Muscle layer of duodenum (tissue), 2 donors: Measurements from ENCODE around the gene BICD1.
A peak's percentile ranks its signal among the peaks of the same experiment; 100 is the strongest.

Experiments
- H3K27ac ChIP-seq: one replicate; pipeline ENCODE4 v1.7.0; 2013; ENCODE audit warnings: mild to moderate bottlenecking, low read length
- H3K27me3 ChIP-seq: one replicate; pipeline ENCODE4 v1.7.0; 2013; ENCODE audit warnings: low read depth, mild to moderate bottlenecking, control low read depth, low read length
- H3K36me3 ChIP-seq, 2 donors: one replicate each; pipeline ENCODE4 v1.7.0; 2013; ENCODE audit warnings: low read length in 2 of 2, control low read depth in 1 of 2, mild to moderate bottlenecking in 1 of 2; ENCODE audit not compliant: insufficient read depth in 2 of 2, control insufficient read depth in 1 of 2
- H3K4me1 ChIP-seq, 2 donors: one replicate each; pipeline ENCODE4 v1.7.0; 2013; ENCODE audit warnings: low read length in 2 of 2, mild to moderate bottlenecking in 2 of 2, control low read depth in 1 of 2, moderate library complexity in 1 of 2; ENCODE audit not compliant: insufficient read depth in 2 of 2, control insufficient read depth in 1 of 2
- H3K4me3 ChIP-seq, 2 donors: one replicate each; pipeline ENCODE4 v1.7.0; 2013; ENCODE audit warnings: low read length in 2 of 2, low read depth in 1 of 2, mild to moderate bottlenecking in 1 of 2
- H3K9me3 ChIP-seq, 2 donors: one replicate each; pipeline ENCODE4 v1.7.0; 2013; ENCODE audit warnings: low read length in 2 of 2, control low read depth in 1 of 2, mild to moderate bottlenecking in 1 of 2; ENCODE audit not compliant: control insufficient read depth in 1 of 2
- donor health status: healthy.

The BICD1 gene

DNA sequence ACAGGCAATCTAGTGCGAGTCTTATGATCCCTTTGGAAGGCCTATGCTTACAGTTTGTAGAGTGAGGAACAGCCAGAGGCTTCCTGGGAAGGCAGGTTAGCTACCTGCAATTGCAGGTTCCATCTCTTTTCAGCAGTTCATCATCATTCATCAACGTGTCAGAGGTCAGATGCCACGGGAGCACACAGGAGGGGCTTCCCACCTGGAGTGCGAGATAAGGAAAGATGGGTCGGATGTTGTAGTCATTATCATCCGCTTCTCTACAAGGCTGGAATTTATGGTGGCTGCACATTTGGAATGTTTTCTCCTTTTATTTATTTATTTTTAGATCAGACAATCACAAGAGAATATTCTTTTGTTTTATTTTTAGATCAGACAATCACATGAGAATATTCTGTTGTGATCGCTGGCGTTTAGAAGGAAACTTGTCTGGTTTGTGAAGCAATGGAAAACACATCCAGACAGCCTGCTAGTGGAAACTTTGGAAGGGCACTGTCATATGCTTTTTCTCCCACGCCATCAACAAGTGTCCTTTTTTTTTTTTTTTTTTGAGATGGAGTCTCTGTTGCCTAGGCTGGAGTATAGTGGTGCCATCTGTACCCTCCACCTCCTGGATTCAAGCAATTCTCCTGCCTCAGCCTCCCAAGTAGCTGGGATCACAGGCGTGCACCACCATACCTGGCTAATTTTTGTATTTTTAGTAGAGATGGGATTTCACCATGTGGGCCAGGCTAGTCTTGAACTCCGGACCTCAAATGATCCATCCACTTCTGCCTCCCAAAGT, 1.9 kb upstream of the BICD1 start:
- no peaks in the 10 kb centered on the region for H3K9me3 ChIP-seq
- peaks cover 0 to 6% of the 10 kb centered on the region in 2 donors for H3K36me3 ChIP-seq
- H3K4me3 ChIP-seq: no peak overlapping the region
- H3K4me1 ChIP-seq: peaks cover 10 to 12% of the 10 kb centered on the region in 2 donors
- H3K27ac ChIP-seq: no peak overlapping the region
- no peaks in the 10 kb centered on the region for H3K27me3 ChIP-seq

- Histone ChIP-seq H3K4me3 (peak overlapping the region; percentile 48 to 92), H3K36me3 (peaks cover 0 to 6% of the 10 kb centered on the region in 2 donors), H3K9me3 (no peaks in the 10 kb centered on the region), H3K27ac (peak overlapping the region; percentile 18), H3K4me1 (peaks cover 10 to 12% of the 10 kb centered on the region in 2 donors), H3K27me3 (no peaks in the 10 kb centered on the region)
Observed at GRCh38 chr12:32105986-32106516, 596 bp upstream of the BICD1 start.

DNA sequence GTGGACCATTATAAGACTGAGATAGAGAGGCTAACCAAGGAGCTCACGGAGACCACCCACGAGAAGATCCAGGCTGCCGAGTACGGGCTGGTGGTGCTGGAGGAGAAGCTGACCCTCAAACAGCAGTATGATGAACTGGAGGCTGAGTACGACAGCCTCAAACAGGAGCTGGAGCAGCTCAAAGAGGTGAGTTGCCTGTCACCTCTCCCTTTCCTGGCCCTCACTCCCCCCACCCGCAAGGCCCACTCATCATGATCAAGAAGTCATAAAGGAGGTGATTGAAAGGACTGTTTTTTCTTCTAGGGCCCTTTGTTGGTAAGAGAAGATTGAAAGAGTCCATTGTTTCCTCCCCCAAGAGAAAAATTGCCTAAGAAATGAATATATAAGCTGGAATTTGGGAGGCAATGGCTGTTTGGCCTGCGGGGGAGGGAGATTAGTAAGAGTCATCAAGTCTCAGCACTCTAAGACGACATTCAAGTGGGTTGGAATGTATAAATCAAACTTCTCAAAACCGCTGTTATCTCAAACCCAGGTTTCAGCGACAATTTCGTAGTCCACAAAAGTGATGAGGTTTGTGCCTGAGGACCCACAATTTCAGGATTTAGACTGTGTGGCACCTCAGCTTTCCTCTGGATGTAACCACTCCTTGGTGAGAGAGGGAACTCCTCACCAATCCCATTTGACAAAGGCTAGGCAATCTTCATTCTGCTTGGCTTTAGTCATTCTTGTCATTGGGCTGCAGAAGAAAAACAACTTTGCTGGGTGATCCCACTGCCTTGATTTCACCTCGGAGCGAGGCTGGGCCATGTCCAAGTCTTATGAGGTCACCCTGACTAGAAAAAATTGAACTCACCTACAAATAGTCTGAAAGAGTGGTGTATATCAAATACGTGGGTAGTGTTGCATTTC, 966 bp downstream of the BICD1 start:
- H3K36me3 ChIP-seq: peaks cover 0 to 6% of the 10 kb centered on the region in 2 donors
- peaks cover 10 to 12% of the 10 kb centered on the region in 2 donors for H3K4me1 ChIP-seq
- no peaks in the 10 kb centered on the region for H3K9me3 ChIP-seq
- H3K4me3 ChIP-seq: peak overlapping the region; percentile 69 to 92
- peak overlapping the region; percentile 64 for H3K27ac ChIP-seq
- no peaks in the 10 kb centered on the region for H3K27me3 ChIP-seq

DNA sequence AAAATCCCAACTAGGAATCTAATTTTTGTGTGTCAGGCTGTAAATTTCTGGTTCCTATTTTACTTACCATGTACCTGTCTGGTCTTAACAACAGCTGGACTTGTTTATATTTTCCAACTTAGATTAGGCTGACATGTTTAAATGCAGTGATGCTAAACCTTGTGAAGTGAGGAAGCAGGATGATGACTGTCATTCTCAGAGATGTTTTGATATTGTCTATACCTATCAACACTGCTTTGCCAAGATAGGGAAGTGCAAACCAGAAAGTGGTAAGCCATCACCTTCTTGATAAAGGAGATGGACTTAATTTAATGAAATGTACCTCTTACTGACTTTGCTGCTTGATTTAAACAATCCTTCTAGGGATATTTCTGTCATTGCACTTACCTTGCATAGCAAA, 2.1 kb downstream of the BICD1 start:
- Histone ChIP-seq H3K27ac (no peak overlapping the region), H3K9me3 (no peaks in the 10 kb centered on the region), H3K4me1 (peaks cover 10 to 12% of the 10 kb centered on the region in 2 donors), H3K4me3 (peak overlapping the region in 1 of 2 donors; percentile 17), H3K27me3 (no peaks in the 10 kb centered on the region), H3K36me3 (peaks cover 0 to 6% of the 10 kb centered on the region in 2 donors)

- Histone ChIP-seq H3K27me3 (no peaks in the 10 kb centered on the region), H3K4me3 (no peak overlapping the region), H3K9me3 (no peaks in the 10 kb centered on the region), H3K4me1 (peaks cover 10 to 13% of the 10 kb centered on the region in 2 donors), H3K36me3 (peaks cover 0 to 6% of the 10 kb centered on the region in 2 donors), H3K27ac (no peak overlapping the region)
Observed at GRCh38 chr12:32110417-32110816, 3.8 kb downstream of the BICD1 start.

DNA sequence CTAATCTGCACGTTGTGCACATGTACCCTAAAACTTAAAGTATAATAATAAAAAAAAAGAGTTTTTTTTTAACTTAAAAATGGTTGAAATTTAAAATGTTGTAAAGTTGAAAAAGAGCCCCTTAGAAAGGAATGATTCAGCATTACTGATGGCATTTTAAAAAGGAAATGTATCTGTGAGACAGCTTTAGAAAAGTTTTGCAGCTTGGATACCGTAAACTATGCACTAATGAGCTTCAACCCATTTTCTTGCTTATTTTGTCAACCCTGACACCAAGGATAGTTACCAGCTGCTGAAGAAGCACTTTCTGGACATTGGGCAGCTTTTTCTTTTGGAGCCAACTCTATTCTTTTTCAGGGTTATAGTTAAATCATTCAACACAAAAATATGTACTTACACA, 4.3 kb downstream of the BICD1 start:
- no peak overlapping the region for H3K4me3 ChIP-seq
- no peak overlapping the region for H3K27ac ChIP-seq
- H3K4me1 ChIP-seq: peaks cover 16 to 18% of the 10 kb centered on the region in 2 donors
- H3K27me3 ChIP-seq: no peaks in the 10 kb centered on the region
- peaks cover 0 to 6% of the 10 kb centered on the region in 2 donors for H3K36me3 ChIP-seq
- no peaks in the 10 kb centered on the region for H3K9me3 ChIP-seq

DNA sequence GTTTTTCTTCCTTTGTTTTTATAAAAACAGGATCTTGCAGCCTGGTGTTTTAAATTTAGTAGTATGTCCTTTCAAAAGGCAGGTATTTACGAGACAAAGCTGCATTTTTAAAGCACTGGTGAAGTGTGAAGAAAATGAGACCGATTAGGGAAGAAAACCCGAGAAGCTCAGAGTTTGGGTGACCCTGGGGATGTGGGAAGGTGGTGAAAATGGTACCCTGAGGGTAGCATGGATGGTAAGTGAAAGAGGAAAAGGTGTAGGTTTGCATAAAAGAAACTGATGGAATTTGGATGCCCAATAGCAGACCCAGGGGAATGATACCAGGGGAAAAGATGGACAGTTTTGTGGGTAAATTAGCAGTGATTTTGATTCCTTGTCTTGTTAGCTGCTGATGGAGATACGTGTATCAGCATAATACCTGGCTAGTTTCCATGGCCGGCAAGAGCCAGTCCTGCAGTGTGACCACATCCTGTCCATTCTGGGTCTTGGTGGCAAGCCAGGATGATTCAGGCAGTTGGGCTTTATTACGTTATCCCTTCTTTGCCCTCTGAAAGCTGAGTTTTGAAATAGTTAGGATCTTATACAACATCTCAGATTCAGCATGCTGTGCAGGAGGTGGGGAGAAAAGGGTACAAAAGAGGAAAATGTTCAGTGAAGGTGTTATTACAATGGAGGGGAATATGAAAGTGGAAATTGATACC, 8.9 kb downstream of the BICD1 start:
- Histone ChIP-seq H3K36me3 (no peaks in the 10 kb centered on the region), H3K9me3 (no peaks in the 10 kb centered on the region), H3K4me1 (peaks cover 8% of the 10 kb centered on the region in 2 donors), H3K27ac (no peak overlapping the region), H3K4me3 (no peak overlapping the region), H3K27me3 (no peaks in the 10 kb centered on the region)

DNA sequence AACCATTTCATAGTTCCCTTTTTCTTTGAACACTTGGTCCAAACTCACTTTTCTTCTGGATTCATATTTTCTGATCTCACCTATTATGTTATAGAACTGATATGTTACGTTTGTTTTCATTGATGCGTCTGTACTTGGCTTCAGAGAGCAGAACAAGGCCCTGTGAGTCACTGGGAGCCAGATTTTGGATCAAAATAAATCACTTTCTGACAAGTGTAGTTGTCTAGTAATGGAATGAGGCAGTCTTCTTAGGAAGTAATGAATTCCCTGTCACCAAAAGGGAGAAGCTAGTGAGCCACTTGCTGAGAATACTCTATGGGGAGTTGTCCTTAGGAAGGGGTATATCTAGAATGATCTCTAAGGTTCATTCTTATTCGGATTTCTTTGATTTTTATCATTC, 10.2 kb downstream of the BICD1 start:
- no peaks in the 10 kb centered on the region for H3K36me3 ChIP-seq
- no peak overlapping the region for H3K4me3 ChIP-seq
- no peaks in the 10 kb centered on the region for H3K27me3 ChIP-seq
- H3K9me3 ChIP-seq: no peaks in the 10 kb centered on the region
- no peak overlapping the region for H3K27ac ChIP-seq
- H3K4me1 ChIP-seq: peaks cover 8% of the 10 kb centered on the region in 2 donors

DNA sequence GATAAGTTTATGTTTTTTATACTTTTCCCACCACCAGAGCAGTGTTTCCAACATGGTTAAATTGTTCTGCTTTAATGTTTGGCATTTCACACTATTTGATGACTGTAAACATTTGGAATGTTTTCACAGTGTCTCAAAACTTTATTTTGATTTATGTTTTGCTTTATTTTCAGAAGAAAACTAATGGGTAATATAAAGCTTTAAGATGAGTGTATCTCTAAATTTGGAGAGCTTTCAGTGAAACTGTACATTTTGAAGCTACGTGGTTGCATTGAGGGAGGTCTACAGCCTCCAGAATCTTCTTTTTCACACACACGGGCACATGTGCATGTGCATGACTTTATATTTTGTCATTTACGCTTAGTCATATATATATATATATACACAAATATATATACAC, 10.7 kb downstream of the BICD1 start:
- no peaks in the 10 kb centered on the region for H3K9me3 ChIP-seq
- H3K36me3 ChIP-seq: no peaks in the 10 kb centered on the region
- H3K4me3 ChIP-seq: no peak overlapping the region
- no peak overlapping the region for H3K27ac ChIP-seq
- peaks cover 8% of the 10 kb centered on the region in 2 donors for H3K4me1 ChIP-seq
- H3K27me3 ChIP-seq: no peaks in the 10 kb centered on the region

DNA sequence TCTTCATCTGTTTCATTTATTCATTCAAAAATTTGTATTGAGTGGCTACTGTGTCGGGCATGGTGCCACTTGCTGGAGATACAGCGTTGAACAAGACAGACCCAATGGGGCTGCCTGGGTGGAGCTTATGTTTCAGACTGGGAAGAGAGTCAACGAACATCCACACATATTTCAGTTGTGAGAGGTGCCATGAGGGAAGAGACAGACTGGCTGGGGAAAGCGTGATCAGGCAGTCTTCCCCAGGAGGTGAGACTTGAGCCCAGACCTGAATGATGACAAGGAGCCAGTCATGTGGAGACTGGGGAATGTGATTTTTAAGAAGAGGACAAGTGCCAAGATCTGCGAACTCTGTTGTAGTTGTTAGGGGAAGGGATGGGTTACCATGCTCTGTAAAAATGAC, 12.2 kb downstream of the BICD1 start:
- H3K36me3 ChIP-seq: no peaks in the 10 kb centered on the region
- no peak overlapping the region for H3K4me3 ChIP-seq
- no peaks in the 10 kb centered on the region for H3K9me3 ChIP-seq
- H3K27me3 ChIP-seq: no peaks in the 10 kb centered on the region
- H3K27ac ChIP-seq: no peak overlapping the region
- H3K4me1 ChIP-seq: peaks cover 8% of the 10 kb centered on the region in 2 donors

DNA sequence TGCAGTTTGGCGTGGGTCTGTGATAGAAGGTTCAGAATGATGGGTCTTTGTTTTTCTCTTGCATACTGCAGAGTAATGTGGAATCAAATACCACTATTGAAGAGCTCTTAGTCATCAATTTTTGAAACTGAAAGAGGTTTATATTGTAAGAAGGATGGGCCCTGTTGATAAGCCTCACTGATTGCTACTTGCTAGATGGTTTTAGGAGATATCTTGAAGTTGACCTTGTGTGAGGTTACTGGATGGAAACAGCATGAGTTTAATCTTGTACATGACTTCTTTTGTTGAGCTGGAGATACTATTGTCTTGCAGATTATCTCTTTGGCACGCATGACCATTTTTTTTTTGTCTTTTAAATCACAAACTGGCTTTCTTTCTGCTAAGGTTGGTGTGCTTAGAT, 13.8 kb downstream of the BICD1 start:
- no peak overlapping the region for H3K4me3 ChIP-seq
- peaks cover 7 to 8% of the 10 kb centered on the region in 2 donors for H3K4me1 ChIP-seq
- H3K27ac ChIP-seq: no peak overlapping the region
- no peaks in the 10 kb centered on the region for H3K27me3 ChIP-seq
- no peaks in the 10 kb centered on the region for H3K9me3 ChIP-seq
- H3K36me3 ChIP-seq: no peaks in the 10 kb centered on the region
